ENCODE measurements around the gene NEK1.
"Not testable (repeated sequence)": the region's sequence is repeated elsewhere in the genome, so short reads cannot be mapped to it uniquely, and the experiment has no call there.

NEK1 gene

GRCh38 chr4:169523796-169524195 lies 88.6 kb downstream of the NEK1 start:
- in situ Hi-C loops (cut with MboI; ENCODE audit: low sequenced_read_pairs), result no loop called here

DNA sequence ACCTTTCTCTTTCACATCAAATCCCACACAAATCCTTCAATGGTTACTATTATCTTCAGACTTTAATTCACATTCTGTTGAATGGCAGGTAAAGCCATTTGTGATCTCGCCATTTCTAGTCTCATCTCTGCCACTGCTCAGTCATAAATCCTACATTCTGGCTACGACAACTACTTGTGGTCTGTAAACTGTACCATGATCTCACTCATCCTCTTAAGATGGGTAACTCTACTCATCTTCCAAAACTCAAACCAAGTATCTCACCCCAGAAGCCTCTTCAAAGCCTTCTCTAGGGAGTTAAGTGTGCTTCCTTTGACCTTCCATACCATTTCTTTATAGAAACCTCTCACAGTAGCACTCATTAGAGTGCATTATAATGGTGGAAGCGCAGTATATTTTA lies 101.8 kb downstream of the NEK1 start:
- in situ Hi-C loops (cut with MboI; ENCODE audit: low sequenced_read_pairs), result no loop called here

GRCh38 chr4:169506903-169507302 lies 105.5 kb downstream of the NEK1 start:
- in situ Hi-C loops (cut with MboI; ENCODE audit: low sequenced_read_pairs), result no loop called here

DNA sequence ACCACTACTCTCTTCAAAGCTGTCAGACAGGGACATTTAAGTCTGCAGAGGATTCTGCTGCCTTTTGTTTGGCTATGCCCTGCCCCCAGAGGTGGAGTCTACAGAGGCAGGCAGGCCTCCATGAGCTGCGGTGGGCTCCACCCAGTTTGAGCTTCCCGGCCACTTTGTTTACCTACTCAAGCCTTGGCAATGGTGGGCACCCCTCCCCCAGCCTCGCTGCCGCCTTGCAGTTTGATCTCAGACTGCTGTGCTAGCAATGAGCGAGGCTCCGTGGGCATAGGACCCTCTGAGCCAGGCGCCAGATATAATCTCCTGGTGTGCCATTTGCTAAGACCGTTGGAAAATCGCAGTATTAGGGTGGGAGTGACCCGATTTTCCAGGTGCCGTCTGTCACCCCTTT lies 112.5 kb downstream of the NEK1 start:
- in situ Hi-C loops (cut with MboI; ENCODE audit: low sequenced_read_pairs), result not testable (repeated sequence)

DNA sequence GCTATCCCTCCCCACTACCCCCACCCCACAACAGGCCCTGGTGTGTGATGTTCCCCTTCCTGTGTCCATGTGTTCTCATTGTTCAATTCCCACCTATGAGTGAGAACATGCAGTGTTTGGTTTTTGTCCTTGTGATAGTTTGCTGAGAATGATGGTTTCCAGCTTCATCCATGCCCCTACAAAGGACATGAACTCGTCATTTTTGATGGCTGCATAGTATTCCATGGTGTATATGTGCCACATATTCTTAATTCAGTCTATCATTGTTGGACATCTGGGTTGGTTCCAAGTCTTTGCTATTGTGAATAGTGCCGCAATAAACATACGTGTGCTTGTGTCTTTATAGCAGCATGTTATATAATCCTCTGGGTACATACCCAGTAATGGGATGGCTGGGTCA lies 118.1 kb downstream of the NEK1 start:
- in situ Hi-C loops (cut with MboI; ENCODE audit: low sequenced_read_pairs), result not testable (repeated sequence)

- in situ Hi-C loops (cut with MboI; ENCODE audit: low sequenced_read_pairs), result no loop called here
Measured at GRCh38 chr4:169493164-169493524, 119.2 kb downstream of the NEK1 start.

- in situ Hi-C loops (cut with MboI; ENCODE audit: low sequenced_read_pairs), result no loop called here
Measured at GRCh38 chr4:169492436-169493163, 119.8 kb downstream of the NEK1 start.

GRCh38 chr4:169491211-169491610 lies 121.2 kb downstream of the NEK1 start:
- in situ Hi-C loops (cut with MboI; ENCODE audit: low sequenced_read_pairs), result no loop called here

DNA sequence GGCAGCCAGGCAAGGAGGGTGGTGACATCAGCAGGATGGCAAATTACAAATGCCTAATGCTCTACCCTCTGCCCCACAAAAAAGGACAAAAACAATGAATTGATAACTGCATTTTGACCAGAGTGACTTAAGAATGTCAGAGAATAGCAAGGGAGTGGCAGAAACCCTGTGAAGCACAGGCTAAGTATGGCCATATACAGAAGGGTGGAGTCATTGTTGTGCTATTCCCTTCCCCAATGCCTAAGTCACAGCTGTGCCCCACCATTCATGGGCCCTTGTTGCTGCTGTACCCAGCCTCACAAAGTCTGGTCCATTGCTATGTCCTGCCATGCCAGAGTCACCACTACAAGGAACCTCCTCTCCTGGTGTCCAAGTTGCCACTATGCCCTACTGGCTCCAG lies 123.1 kb downstream of the NEK1 start:
- in situ Hi-C loops (cut with MboI; ENCODE audit: low sequenced_read_pairs), result loop anchor here (5.0 to 10.0 kb wide), 2 partner anchors 475 to 567 kb away; partner anchors contain the start of gene CBR4

DNA sequence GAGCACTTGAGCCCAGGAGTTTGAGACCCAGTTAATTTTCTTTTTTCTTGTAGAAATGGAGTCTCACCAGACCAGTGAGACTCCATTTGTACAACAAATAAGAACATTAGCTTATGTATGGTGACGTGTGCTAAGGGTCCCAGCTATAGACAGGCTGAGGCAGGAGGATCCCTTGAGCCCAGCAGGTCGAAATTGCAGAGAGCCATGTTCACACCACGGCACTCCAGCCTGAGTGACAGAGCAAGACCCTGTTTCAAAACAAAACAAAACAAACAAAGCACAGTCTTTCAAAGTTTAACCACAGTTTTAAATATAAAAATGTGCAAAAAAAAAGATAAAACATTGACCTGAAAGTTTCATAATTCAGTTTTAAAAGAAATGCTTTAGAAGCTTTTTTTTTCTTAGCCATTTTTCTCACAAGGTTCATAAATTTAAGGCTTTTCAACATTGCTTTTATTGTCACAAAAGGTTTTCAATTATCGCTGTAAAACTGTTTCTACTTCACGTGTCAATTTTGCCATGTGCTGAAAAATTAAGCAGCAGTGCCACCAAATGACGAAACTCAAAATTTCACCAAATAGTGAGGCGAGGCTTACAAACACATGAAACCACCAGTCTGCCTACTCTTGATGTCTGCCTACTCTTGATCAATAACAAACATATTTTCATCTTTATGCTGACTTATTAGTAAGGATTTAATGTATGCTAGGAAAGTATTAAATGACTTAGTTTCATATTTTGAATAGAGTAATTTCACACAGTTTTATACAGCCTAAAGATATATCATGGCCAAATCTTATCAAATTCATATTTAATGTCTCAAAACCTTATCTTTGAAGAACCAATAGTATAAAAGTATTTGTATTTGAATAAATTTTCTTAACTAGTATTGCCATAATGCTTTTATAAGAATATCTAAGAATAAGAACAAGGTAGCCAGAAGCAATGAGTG lies 126.3 kb downstream of the NEK1 start:
- in situ Hi-C loops (cut with MboI; ENCODE audit: low sequenced_read_pairs), result loop anchor here (5.0 to 10.0 kb wide), 2 partner anchors 471 to 564 kb away; partner anchors contain the start of gene CBR4

DNA sequence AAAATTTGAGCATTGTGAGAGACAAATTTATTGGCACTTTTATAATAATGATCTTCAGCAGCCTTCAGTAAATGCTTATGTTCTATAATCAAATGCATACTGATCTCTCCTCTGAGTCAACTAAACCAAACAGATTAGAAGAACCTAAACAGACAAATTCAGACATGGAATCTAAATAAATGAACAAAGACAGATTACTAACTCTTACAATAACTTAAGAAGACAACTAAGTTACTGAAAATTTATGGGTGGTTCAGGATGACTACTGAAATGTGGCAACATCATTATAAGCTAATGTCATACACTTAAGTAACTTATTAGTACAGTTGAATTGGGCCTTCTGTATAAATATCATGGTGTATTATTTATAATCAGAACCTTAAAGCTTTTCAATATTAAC lies 127.3 kb downstream of the NEK1 start:
- in situ Hi-C loops (cut with MboI; ENCODE audit: low sequenced_read_pairs), result loop anchor here (5.0 to 10.0 kb wide), 2 partner anchors 470 to 563 kb away; partner anchors contain the start of gene CBR4

- in situ Hi-C loops (cut with MboI; ENCODE audit: low sequenced_read_pairs), result loop anchor here (10.0 kb wide), 1 partner anchor 470 kb away; the partner anchor contains the start of gene CBR4
Measured at GRCh38 chr4:169484485-169484884, 127.9 kb downstream of the NEK1 start.

GRCh38 chr4:169464080-169464479 lies 148.3 kb downstream of the NEK1 start:
- in situ Hi-C loops (cut with MboI; ENCODE audit: low sequenced_read_pairs), result no loop called here

- in situ Hi-C loops (cut with MboI; ENCODE audit: low sequenced_read_pairs), result no loop called here
Measured at GRCh38 chr4:169460081-169460480, 152.3 kb downstream of the NEK1 start.

- in situ Hi-C loops (cut with MboI; ENCODE audit: low sequenced_read_pairs), result no loop called here
Measured at GRCh38 chr4:169458575-169458974, 153.8 kb downstream of the NEK1 start.

- in situ Hi-C loops (cut with MboI; ENCODE audit: low sequenced_read_pairs), result not testable (repeated sequence)
Measured at GRCh38 chr4:169452644-169453043, 159.7 kb downstream of the NEK1 start.

DNA sequence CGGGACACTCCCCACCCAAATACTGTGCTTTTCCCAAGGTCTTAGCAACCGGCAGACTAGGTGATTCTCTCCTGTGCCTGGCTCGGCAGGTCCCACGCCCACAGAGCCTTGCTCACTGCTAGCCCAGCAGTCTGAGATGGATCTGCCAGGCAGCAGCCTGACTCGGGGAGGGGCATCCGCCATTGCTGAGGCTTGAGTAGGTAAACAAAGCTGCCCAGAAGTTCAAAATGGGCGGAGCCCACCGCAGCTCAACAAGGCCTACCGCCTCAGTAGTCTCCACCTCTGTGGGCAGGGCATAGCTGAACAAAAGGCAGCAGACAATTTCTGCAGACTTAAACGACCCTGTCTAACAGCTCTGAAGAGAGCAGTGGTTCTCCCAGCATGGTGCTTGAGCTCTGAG lies 163.4 kb downstream of the NEK1 start:
- in situ Hi-C loops (cut with MboI; ENCODE audit: low sequenced_read_pairs), result not testable (repeated sequence)

- in situ Hi-C loops (cut with MboI; ENCODE audit: low sequenced_read_pairs), result no loop called here
Measured at GRCh38 chr4:169446824-169447223, 165.6 kb downstream of the NEK1 start.

GRCh38 chr4:169443748-169444147 lies 168.6 kb downstream of the NEK1 start:
- in situ Hi-C loops (cut with MboI; ENCODE audit: low sequenced_read_pairs), result no loop called here

DNA sequence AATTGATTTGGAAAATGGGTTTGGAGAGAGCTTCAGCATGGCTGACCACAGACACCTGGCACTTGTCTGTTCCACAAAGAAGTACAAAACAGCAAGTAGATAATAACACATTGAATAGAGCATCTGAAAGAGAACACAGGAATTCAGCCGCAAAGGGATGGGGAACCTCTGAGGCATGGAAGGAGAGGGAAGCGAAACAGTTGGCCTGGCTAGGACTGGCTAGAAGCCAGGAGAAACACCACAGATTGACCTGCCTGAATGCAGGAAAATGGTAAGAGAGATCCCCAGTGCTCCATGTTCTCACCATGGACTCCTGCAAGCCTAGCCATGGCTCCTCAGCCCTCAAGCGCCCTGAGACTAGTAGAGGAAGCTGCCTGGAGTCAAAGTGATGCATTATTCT lies 171.9 kb downstream of the NEK1 start:
- in situ Hi-C loops (cut with MboI; ENCODE audit: low sequenced_read_pairs), result no loop called here

DNA sequence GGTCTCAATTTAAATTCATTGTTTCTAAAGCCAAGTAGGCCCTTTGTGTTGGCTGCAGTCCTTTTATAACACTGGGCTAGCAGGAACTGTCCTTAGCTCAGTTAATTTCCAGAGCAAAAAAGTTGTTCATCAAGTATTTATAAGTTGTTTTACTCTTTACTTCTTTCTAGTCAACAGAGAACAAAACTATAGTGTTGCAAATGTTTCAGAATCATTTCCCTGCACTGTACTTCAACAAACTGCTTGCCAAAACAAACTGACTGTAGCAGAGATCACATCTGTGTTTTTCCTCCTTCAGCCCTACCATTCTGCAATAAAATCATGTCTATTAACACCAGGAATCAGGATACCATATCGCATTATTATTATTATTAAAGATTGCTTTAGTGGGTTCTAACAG lies 173.1 kb downstream of the NEK1 start:
- in situ Hi-C loops (cut with MboI; ENCODE audit: low sequenced_read_pairs), result no loop called here

GRCh38 chr4:169438057-169438480 lies 174.3 kb downstream of the NEK1 start:
- in situ Hi-C loops (cut with MboI; ENCODE audit: low sequenced_read_pairs), result no loop called here
